Naive thymus-derived CD8-positive, alpha-beta T cell (primary cell): Measurements from ENCODE around the gene PTPRT. TPM values are rescaled to one million over a fixed set of nuclear protein-coding genes. Genes with fewer than 3 reads are reported as not detected.

Experiments
- ATAC-seq, 2 donors: fragments of 150-1000 bp; cut with Tn5 transposase in 1 of 2; sonication (Bioruptor Pico), chemical (Tn5 transposase) in 1 of 2; 1 replicate in 1 of 2; 2 replicates in 1 of 2; pipeline ENCODE4 v1.10.0; 2021; ENCODE audit warnings: mild to moderate bottlenecking in 2 of 2, moderate library complexity in 2 of 2
- POLR2A ChIA-PET: fragments of 350-600 bp; sonication (Branson Sonifier 250); formaldehyde crosslinking; loops from one replicate; lab custom pipeline; 2021; ENCODE audit warnings: antibody characterized with exemption; lab: Charles Lee
- DNase-seq, 10 donors: peaks; one replicate each; pipeline versions ENCODE4 v3.0.0 to v3.0.0-alpha.2; 2020 to 2022
- H3K27ac Mint-ChIP-seq, 10 donors: one replicate each; pipeline ENCODE4 v1.8.0; 2020 to 2022; ENCODE audit warnings: mild to moderate bottlenecking in 10 of 10, mixed read lengths in 10 of 10, moderate library complexity in 4 of 10, inconsistent platforms in 1 of 10
- H3K27me3 Mint-ChIP-seq, 5 donors: one replicate each; pipeline ENCODE4 v1.8.0; 2021 to 2022; ENCODE audit warnings: mixed read lengths in 5 of 5
- H3K36me3 Mint-ChIP-seq, 3 donors: one replicate each; pipeline ENCODE4 v1.8.0; 2020 to 2022; ENCODE audit warnings: mixed read lengths in 3 of 3, mild to moderate bottlenecking in 2 of 3, inconsistent platforms in 1 of 3
- H3K4me1 Mint-ChIP-seq, 4 donors: one replicate each; pipeline ENCODE4 v1.8.0; 2021 to 2022; ENCODE audit warnings: mixed read lengths in 4 of 4
- H3K4me3 Mint-ChIP-seq, 10 donors: one replicate each; pipeline ENCODE4 v1.8.0; 2020 to 2022; ENCODE audit warnings: mild to moderate bottlenecking in 10 of 10, mixed read lengths in 10 of 10, moderate library complexity in 6 of 10, inconsistent platforms in 1 of 10
- H3K9me3 Mint-ChIP-seq, 9 donors: one replicate each; pipeline ENCODE4 v1.8.0; 2020 to 2022; ENCODE audit warnings: mixed read lengths in 9 of 9, mild to moderate bottlenecking in 3 of 9, inconsistent platforms in 1 of 9, moderate library complexity in 1 of 9
- polyA plus RNA-seq, 3 donors: library from polyadenylated mRNA; unstranded; fragments of 300-500 nt; fragmentation: Illumina TruSeq; gene quantifications; one replicate each; pipeline ENCODE4 v1.2.3, GENCODE V29; 2021
- total RNA-seq, 8 experiments: library from RNA in 2 of 8; stranded (reverse) in 2 of 8; gene quantifications; one replicate each; pipeline ENCODE4 v1.2.3 and lab custom pipeline; 2021 to 2026

Gene PTPRT
- total and polyA plus RNA-seq, 5 experiments from 2014 or later = not detected

GRCh38 chr20:42485556-42485955 lies 704.1 kb downstream of the PTPRT start:
- ATAC-seq (no peak), DNase-seq (no peak)
- Mint-ChIP-seq H3K4me1 (no peaks in the 10 kb centered on the region), H3K27ac (no peak overlapping the region), H3K27me3 (peaks cover 0 to 9% (median 0%) of the 10 kb centered on the region in 5 donors), H3K9me3 (peaks cover 0 to 20% (median 0%) of the 10 kb centered on the region in 9 donors), H3K4me3 (no peak overlapping the region), H3K36me3 (no peaks in the 10 kb centered on the region)
- POLR2A ChIA-PET = no interaction called here

GRCh38 chr20:42484790-42485375 lies 704.8 kb downstream of the PTPRT start:
- POLR2A ChIA-PET = no interaction called here
- H3K4me1 Mint-ChIP-seq = no peaks in the 10 kb centered on the region
- no peak for DNase-seq

GRCh38 chr20:42484335-42484734 lies 705.4 kb downstream of the PTPRT start:
- Mint-ChIP-seq H3K4me1 (no peaks in the 10 kb centered on the region), H3K27me3 (peaks cover 0 to 9% (median 0%) of the 10 kb centered on the region in 5 donors), H3K9me3 (peaks cover 0 to 14% (median 0%) of the 10 kb centered on the region in 9 donors), H3K4me3 (no peak overlapping the region), H3K36me3 (no peaks in the 10 kb centered on the region), H3K27ac (no peak overlapping the region)
- DNase-seq (no peak), ATAC-seq (no peak)
- POLR2A ChIA-PET = no interaction called here

More at GRCh38 chr20:42484790-42485375, 704.8 kb downstream of the PTPRT start:
- Mint-ChIP-seq H3K27ac (no peak overlapping the region), H3K36me3 (no peaks in the 10 kb centered on the region), H3K9me3 (peaks cover 0 to 18% (median 0%) of the 10 kb centered on the region in 9 donors), H3K27me3 (peaks cover 0 to 9% (median 0%) of the 10 kb centered on the region in 5 donors), H3K4me3 (no peak overlapping the region)
- ATAC-seq = no peak

- ATAC-seq = no peak
- no peak overlapping the region for H3K4me3 Mint-ChIP-seq
- H3K4me1 Mint-ChIP-seq = no peaks in the 10 kb centered on the region
- H3K36me3 Mint-ChIP-seq = no peaks in the 10 kb centered on the region
- no peak overlapping the region for H3K27ac Mint-ChIP-seq
- H3K9me3 Mint-ChIP-seq = peaks cover 0 to 14% (median 0%) of the 10 kb centered on the region in 9 donors
- POLR2A ChIA-PET = no interaction called here
- no peak for DNase-seq
- H3K27me3 Mint-ChIP-seq = peaks cover 0 to 9% (median 0%) of the 10 kb centered on the region in 5 donors
Measured at GRCh38 chr20:42483730-42484303, 705.9 kb downstream of the PTPRT start.

GRCh38 chr20:42482808-42483207 lies 706.9 kb downstream of the PTPRT start:
- Mint-ChIP-seq H3K36me3 (no peaks in the 10 kb centered on the region), H3K9me3 (peaks cover 0 to 16% (median 3%) of the 10 kb centered on the region in 9 donors), H3K4me3 (no peak overlapping the region), H3K27me3 (peaks cover 0 to 16% (median 0%) of the 10 kb centered on the region in 5 donors), H3K4me1 (no peaks in the 10 kb centered on the region), H3K27ac (no peak overlapping the region)
- POLR2A ChIA-PET = no interaction called here
- DNase-seq (no peak), ATAC-seq (no peak)

GRCh38 chr20:42475773-42476172 lies 713.9 kb downstream of the PTPRT start:
- Mint-ChIP-seq H3K4me3 (no peak overlapping the region), H3K27me3 (peaks cover under 1 to 10% (median 1%) of the 10 kb centered on the region in 5 donors), H3K36me3 (no peaks in the 10 kb centered on the region), H3K9me3 (peaks cover 0 to 13% (median 2%) of the 10 kb centered on the region in 9 donors), H3K4me1 (no peaks in the 10 kb centered on the region), H3K27ac (no peak overlapping the region)
- ATAC-seq = no peak
- no peak for DNase-seq
- POLR2A ChIA-PET = no interaction called here

GRCh38 chr20:42474646-42475045 lies 715.1 kb downstream of the PTPRT start:
- peaks cover 0 to 21% (median 2%) of the 10 kb centered on the region in 9 donors for H3K9me3 Mint-ChIP-seq
- no peak overlapping the region for H3K27ac Mint-ChIP-seq
- no peak overlapping the region for H3K4me3 Mint-ChIP-seq
- DNase-seq (no peak), ATAC-seq (no peak)
- H3K27me3 Mint-ChIP-seq = peaks cover 1 to 16% (median 5%) of the 10 kb centered on the region in 5 donors
- POLR2A ChIA-PET = no interaction called here
- H3K36me3 Mint-ChIP-seq = no peaks in the 10 kb centered on the region
- H3K4me1 Mint-ChIP-seq = no peaks in the 10 kb centered on the region

GRCh38 chr20:42472198-42472597 lies 717.5 kb downstream of the PTPRT start:
- H3K27ac Mint-ChIP-seq = no peak overlapping the region
- DNase-seq (no peak), ATAC-seq (no peak)
- H3K9me3 Mint-ChIP-seq = peaks cover 0 to 10% (median 2%) of the 10 kb centered on the region in 9 donors
- no peaks in the 10 kb centered on the region for H3K4me1 Mint-ChIP-seq
- H3K4me3 Mint-ChIP-seq = no peak overlapping the region
- POLR2A ChIA-PET = no interaction called here
- no peaks in the 10 kb centered on the region for H3K36me3 Mint-ChIP-seq
- peaks cover 1 to 9% (median 5%) of the 10 kb centered on the region in 5 donors for H3K27me3 Mint-ChIP-seq

GRCh38 chr20:42461965-42462593 lies 727.6 kb downstream of the PTPRT start:
- Mint-ChIP-seq H3K27ac (no peak overlapping the region), H3K36me3 (no peaks in the 10 kb centered on the region), H3K27me3 (peaks cover 3 to 28% (median 11%) of the 10 kb centered on the region in 5 donors), H3K9me3 (peaks cover 0 to 12% (median 3%) of the 10 kb centered on the region in 9 donors), H3K4me3 (no peak overlapping the region), H3K4me1 (no peaks in the 10 kb centered on the region)
- no peak for ATAC-seq
- no peak for DNase-seq
- POLR2A ChIA-PET = no interaction called here

GRCh38 chr20:42461291-42461690 lies 728.4 kb downstream of the PTPRT start:
- DNase-seq (no peak), ATAC-seq (no peak)
- Mint-ChIP-seq H3K4me1 (no peaks in the 10 kb centered on the region), H3K36me3 (no peaks in the 10 kb centered on the region), H3K27me3 (peaks cover 3 to 28% (median 11%) of the 10 kb centered on the region in 5 donors), H3K4me3 (no peak overlapping the region), H3K9me3 (peaks cover 0 to 12% (median 2%) of the 10 kb centered on the region in 9 donors), H3K27ac (no peak overlapping the region)
- POLR2A ChIA-PET = no interaction called here

- no peak overlapping the region for H3K27ac Mint-ChIP-seq
- no peaks in the 10 kb centered on the region for H3K4me1 Mint-ChIP-seq
- no peak for ATAC-seq
- peaks cover 0 to 9% (median 0%) of the 10 kb centered on the region in 5 donors for H3K27me3 Mint-ChIP-seq
- peaks cover 0 to 18% (median 0%) of the 10 kb centered on the region in 9 donors for H3K9me3 Mint-ChIP-seq
- no peak for DNase-seq
- H3K36me3 Mint-ChIP-seq = no peaks in the 10 kb centered on the region
- H3K4me3 Mint-ChIP-seq = no peak overlapping the region
- POLR2A ChIA-PET = no interaction called here
Measured at GRCh38 chr20:42447270-42447669, 742.4 kb downstream of the PTPRT start.

GRCh38 chr20:42444799-42445198 lies 744.9 kb downstream of the PTPRT start:
- Mint-ChIP-seq H3K36me3 (peaks cover 0 to 3% (median 0%) of the 10 kb centered on the region in 3 donors), H3K4me1 (no peaks in the 10 kb centered on the region), H3K27me3 (peaks cover 0 to 4% (median 2%) of the 10 kb centered on the region in 5 donors), H3K4me3 (no peak overlapping the region), H3K27ac (no peak overlapping the region), H3K9me3 (peaks cover 0 to 4% (median 0%) of the 10 kb centered on the region in 9 donors)
- POLR2A ChIA-PET = no interaction called here
- no peak for DNase-seq
- no peak for ATAC-seq

GRCh38 chr20:42443200-42443599 lies 746.5 kb downstream of the PTPRT start:
- Mint-ChIP-seq H3K9me3 (peaks cover 0 to 4% (median 0%) of the 10 kb centered on the region in 9 donors), H3K4me3 (no peak overlapping the region), H3K4me1 (no peaks in the 10 kb centered on the region), H3K27ac (no peak overlapping the region), H3K27me3 (peaks cover 0 to 4% (median 2%) of the 10 kb centered on the region in 5 donors), H3K36me3 (peaks cover 0 to 3% (median 0%) of the 10 kb centered on the region in 3 donors)
- no peak for DNase-seq
- ATAC-seq = no peak
- POLR2A ChIA-PET = no interaction called here
